ENCODE data around the gene CARD8. TPM values are rescaled to one million over a fixed set of nuclear protein-coding genes. Genes with fewer than 3 reads are reported as not detected.

CARD8 gene
- total and polyA plus RNA-seq, 10 of the 15 experiments (the other 5 are each of a cell fraction or from before 2014, with no cell fraction given): 39.8 to 69.8 (median 46.1) TPM

DNA sequence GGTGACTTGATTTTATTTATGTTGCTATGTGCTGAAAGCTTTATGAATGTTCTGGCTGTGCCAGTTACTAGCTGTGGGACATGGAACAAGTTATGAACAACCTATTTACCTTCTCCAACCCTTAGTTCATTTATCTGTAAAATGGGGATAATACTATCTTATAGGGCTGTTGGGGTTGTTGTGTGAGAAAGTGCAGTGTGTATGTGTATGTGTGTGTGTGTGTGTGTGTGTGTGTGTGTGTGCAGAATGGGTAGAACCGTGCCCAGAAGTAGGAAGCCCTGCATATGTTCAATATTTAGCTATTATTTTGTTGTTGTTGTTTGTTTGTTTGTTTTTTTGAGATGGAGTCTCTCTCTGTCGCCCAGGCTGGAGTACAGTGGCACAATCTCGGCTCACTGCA, 64.8 kb downstream of the CARD8 start (continued):
- TF ChIP-seq, protein P1, sequence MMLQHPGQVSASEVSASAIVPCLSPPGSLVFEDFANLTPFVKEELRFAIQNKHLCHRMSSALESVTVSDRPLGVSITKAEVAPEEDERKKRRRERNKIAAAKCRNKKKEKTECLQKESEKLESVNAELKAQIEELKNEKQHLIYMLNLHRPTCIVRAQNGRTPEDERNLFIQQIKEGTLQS (IDR thresholded peaks at IDR 0.05; ENCODE audit: borderline replicate concordance, extremely low read depth, low read depth, low read length): no peak
- TF ChIP-seq SUPT20H (IDR thresholded peaks at IDR 0.05; ENCODE audit: borderline replicate concordance, control insufficient read depth, low read depth, low read length): no peak
- TF ChIP-seq NRF1 (conservative IDR thresholded peaks at IDR 0.05; ENCODE audit: low read depth, low read length): no peak
- TF ChIP-seq, protein P2, sequence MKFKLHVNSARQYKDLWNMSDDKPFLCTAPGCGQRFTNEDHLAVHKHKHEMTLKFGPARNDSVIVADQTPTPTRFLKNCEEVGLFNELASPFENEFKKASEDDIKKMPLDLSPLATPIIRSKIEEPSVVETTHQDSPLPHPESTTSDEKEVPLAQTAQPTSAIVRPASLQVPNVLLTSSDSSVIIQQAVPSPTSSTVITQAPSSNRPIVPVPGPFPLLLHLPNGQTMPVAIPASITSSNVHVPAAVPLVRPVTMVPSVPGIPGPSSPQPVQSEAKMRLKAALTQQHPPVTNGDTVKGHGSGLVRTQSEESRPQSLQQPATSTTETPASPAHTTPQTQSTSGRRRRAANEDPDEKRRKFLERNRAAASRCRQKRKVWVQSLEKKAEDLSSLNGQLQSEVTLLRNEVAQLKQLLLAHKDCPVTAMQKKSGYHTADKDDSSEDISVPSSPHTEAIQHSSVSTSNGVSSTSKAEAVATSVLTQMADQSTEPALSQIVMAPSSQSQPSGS (IDR thresholded peaks at IDR 0.05; ENCODE audit: low read length): no peak

DNA sequence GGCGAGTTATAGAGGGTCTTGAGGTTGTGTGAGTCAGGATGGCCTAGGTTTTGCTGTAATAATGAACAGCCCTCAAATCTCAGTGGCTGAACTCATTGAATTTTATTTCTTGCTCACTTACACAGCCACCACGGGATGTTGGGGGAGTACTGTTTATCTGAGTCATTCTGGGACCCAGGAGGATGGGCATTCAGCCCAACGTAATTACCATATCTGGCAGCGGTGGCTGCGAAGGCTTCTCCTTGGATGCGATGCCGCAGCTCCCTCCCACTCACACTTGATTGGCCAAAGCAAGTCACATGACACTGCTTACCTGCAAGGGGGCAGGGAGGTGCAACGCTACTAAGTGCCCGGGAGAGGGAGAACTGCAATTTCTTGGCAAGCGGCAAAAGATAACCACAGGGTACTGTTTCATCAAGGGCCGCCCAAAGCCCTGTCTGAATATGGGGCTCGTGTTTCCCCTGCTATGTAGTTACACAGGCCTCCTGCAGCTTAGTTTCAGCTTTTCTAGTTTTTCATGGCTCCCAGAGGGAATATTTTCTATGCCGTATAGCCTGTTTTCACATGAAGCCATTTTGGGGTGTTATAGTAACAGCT, 65.3 kb downstream of the CARD8 start:
- POLR2A ChIA-PET: interaction anchor here (0.9 to 1.3 kb wide), 2 partner anchors 13 to 18 kb away, joined by 3 to 4 read pairs; no protein-coding TSS in a partner anchor
- H3K27ac ChIP-seq (ENCODE audit: control insufficient read depth, insufficient read depth): no peak overlapping the region
- BruUV-seq (replicated peaks): no TSS peak
- peaks cover 12% of the 10 kb centered on the region for H3K4me1 ChIP-seq (ENCODE audit: control insufficient read depth, insufficient read depth, low read length)
- no peaks in the 10 kb centered on the region for H3K9me3 ChIP-seq (replicated peaks; ENCODE audit: control insufficient read depth, insufficient read depth, low read length)
- RAD21 ChIA-PET (ENCODE audit: unreplicated experiment): no interaction called here
- no peaks in the 10 kb centered on the region for H3K79me2 ChIP-seq (ENCODE audit: control insufficient read depth, insufficient read depth, low read length)
- H3K9ac ChIP-seq (ENCODE audit: control insufficient read depth, insufficient read depth, low read length): no peak overlapping the region
- CTCF ChIA-PET: interaction anchor here (0.6 to 2.7 kb wide), 3 partner anchors 14 to 227 kb away, joined by 4 to 7 read pairs (median 4); no protein-coding TSS in a partner anchor
- intact Hi-C loops (cut with micrococcal nuclease; ENCODE audit: unreplicated experiment): no loop called here
- FAIRE-seq (no peak), DNase-seq (ENCODE audit: low read depth, low spot score) (no peak), ATAC-seq (no peak)
- TF ChIP-seq, protein P3, sequence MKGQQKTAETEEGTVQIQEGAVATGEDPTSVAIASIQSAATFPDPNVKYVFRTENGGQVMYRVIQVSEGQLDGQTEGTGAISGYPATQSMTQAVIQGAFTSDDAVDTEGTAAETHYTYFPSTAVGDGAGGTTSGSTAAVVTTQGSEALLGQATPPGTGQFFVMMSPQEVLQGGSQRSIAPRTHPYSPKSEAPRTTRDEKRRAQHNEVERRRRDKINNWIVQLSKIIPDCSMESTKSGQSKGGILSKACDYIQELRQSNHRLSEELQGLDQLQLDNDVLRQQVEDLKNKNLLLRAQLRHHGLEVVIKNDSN (IDR thresholded peaks at IDR 0.05; ENCODE audit: borderline replicate concordance, extremely low read length, insufficient read depth, low read depth, low read length): peak; percentile 29
- TF ChIP-seq ZNF384 (IDR thresholded peaks at IDR 0.05; ENCODE audit: borderline replicate concordance, low read depth, low read length): no peak
- TF ChIP-seq EP300 (IDR thresholded peaks at IDR 0.05; ENCODE audit: borderline replicate concordance in 1 of 2, control insufficient read depth in 1 of 2, low read depth in 2 of 2, low read length in 2 of 2): no peak
- TF ChIP-seq RAD51 (IDR thresholded peaks at IDR 0.05): no peak
- no peak for TF ChIP-seq BRCA1 (IDR thresholded peaks at IDR 0.05; ENCODE audit: low read depth, low read length)
- no peak for TF ChIP-seq DPF2 (IDR thresholded peaks at IDR 0.05)
- TF ChIP-seq LARP7 (IDR thresholded peaks at IDR 0.05): no peak
- no peak for TF ChIP-seq SUZ12 (IDR thresholded peaks at IDR 0.05; ENCODE audit: unreplicated experiment)
- TF ChIP-seq BHLHE40 (IDR thresholded peaks at IDR 0.05; ENCODE audit: borderline replicate concordance in 1 of 2, low read depth in 2 of 2, low read length in 1 of 2): no peak
- no peak for TF ChIP-seq TCF3 (IDR thresholded peaks at IDR 0.05; ENCODE audit: borderline replicate concordance, insufficient read depth, low read depth, low read length)
- TF ChIP-seq NFYB (IDR thresholded peaks at IDR 0.05; ENCODE audit: insufficient read depth, low read depth, low read length): peak; percentile 85
- TF ChIP-seq, protein P4, sequence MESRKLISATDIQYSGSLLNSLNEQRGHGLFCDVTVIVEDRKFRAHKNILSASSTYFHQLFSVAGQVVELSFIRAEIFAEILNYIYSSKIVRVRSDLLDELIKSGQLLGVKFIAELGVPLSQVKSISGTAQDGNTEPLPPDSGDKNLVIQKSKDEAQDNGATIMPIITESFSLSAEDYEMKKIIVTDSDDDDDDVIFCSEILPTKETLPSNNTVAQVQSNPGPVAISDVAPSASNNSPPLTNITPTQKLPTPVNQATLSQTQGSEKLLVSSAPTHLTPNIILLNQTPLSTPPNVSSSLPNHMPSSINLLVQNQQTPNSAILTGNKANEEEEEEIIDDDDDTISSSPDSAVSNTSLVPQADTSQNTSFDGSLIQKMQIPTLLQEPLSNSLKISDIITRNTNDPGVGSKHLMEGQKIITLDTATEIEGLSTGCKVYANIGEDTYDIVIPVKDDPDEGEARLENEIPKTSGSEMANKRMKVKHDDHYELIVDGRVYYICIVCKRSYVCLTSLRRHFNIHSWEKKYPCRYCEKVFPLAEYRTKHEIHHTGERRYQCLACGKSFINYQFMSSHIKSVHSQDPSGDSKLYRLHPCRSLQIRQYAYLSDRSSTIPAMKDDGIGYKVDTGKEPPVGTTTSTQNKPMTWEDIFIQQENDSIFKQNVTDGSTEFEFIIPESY (IDR thresholded peaks at IDR 0.05): no peak
- SMC1A ChIA-PET (ENCODE audit: uncharacterized antibody, unreplicated experiment): interaction anchor here (1.4 kb wide), 1 partner anchor 13 kb away, joined by 3 read pairs; no protein-coding TSS in a partner anchor
- no peaks in the 10 kb centered on the region for H3K27me3 ChIP-seq (replicated peaks in 1 of 2; ENCODE audit: control insufficient read depth in 2 of 2, insufficient read depth in 2 of 2, low read length in 1 of 2)
- in situ Hi-C loops (cut with MboI): no loop called here
- no peaks in the 10 kb centered on the region for H4K20me1 ChIP-seq (ENCODE audit: control insufficient read depth, insufficient read depth)
- no peaks in the 10 kb centered on the region for H3K36me3 ChIP-seq (ENCODE audit: control insufficient read depth in 2 of 2, insufficient read depth in 2 of 2, low read length in 1 of 2)
- H3K4me2 ChIP-seq (ENCODE audit: control insufficient read depth, insufficient read depth): no peak overlapping the region
- WGBS (ENCODE audit: insufficient coverage, insufficient replicate concordance, low lambda C conversion rate, missing lambda C conversion rate): 75% methylated on average over 13 of the region's 13 CpGs
- no peak overlapping the region for H3K4me3 ChIP-seq
- no peak overlapping the region for H2AFZ ChIP-seq (ENCODE audit: control insufficient read depth, low read depth, low read length)

Data from GM12878 (cell line).